ENCODE measurements around the gene MED12L.

DNA sequence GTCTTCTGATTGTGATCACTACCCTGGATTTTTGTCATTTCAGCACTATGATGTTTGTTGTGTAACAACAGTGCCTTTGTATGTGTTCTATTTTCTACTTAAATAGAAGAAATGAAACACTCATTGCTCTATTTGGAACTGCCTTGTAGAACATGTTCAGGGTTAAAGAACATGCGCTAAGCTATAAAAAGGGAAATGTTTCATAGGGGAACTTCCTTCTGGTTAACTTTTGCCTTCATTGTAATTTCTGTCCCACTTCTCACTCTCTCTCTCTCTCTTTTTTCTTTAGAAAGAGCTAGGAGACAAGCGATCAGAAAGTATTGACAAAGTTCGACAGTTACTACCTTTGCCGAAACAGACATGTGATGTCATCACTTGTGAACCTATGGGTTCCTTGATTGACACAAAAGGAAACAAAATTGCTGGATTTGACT is 299.3 kb downstream of the MED12L start, which contains the start of gene P2RY12:
- TF ChIP-seq, protein P1, sequence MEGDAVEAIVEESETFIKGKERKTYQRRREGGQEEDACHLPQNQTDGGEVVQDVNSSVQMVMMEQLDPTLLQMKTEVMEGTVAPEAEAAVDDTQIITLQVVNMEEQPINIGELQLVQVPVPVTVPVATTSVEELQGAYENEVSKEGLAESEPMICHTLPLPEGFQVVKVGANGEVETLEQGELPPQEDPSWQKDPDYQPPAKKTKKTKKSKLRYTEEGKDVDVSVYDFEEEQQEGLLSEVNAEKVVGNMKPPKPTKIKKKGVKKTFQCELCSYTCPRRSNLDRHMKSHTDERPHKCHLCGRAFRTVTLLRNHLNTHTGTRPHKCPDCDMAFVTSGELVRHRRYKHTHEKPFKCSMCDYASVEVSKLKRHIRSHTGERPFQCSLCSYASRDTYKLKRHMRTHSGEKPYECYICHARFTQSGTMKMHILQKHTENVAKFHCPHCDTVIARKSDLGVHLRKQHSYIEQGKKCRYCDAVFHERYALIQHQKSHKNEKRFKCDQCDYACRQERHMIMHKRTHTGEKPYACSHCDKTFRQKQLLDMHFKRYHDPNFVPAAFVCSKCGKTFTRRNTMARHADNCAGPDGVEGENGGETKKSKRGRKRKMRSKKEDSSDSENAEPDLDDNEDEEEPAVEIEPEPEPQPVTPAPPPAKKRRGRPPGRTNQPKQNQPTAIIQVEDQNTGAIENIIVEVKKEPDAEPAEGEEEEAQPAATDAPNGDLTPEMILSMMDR (IDR thresholded peaks at IDR 0.05): no peak
- TF ChIP-seq EP300 (IDR thresholded peaks at IDR 0.05): no peak

Measured in gastroesophageal sphincter (tissue), 3 donors.